Activated naive CD4-positive, alpha-beta T cell treated with anti-CD3 and anti-CD28 coated beads, Interleukin-2, amount 50 U/mL, for 16 hours (primary cell): ENCODE results near the gene CACNA1A.
A peak's percentile ranks its signal among the peaks of the same experiment; 100 is the strongest.
"Not testable (repeated sequence)": the region's sequence is repeated elsewhere in the genome, so short reads cannot be mapped to it uniquely, and the experiment has no call there.

Source experiments
- DNase-seq: peaks from one replicate; pipeline ENCODE4 v3.0.0-alpha.2; 2020

CACNA1A gene

DNA sequence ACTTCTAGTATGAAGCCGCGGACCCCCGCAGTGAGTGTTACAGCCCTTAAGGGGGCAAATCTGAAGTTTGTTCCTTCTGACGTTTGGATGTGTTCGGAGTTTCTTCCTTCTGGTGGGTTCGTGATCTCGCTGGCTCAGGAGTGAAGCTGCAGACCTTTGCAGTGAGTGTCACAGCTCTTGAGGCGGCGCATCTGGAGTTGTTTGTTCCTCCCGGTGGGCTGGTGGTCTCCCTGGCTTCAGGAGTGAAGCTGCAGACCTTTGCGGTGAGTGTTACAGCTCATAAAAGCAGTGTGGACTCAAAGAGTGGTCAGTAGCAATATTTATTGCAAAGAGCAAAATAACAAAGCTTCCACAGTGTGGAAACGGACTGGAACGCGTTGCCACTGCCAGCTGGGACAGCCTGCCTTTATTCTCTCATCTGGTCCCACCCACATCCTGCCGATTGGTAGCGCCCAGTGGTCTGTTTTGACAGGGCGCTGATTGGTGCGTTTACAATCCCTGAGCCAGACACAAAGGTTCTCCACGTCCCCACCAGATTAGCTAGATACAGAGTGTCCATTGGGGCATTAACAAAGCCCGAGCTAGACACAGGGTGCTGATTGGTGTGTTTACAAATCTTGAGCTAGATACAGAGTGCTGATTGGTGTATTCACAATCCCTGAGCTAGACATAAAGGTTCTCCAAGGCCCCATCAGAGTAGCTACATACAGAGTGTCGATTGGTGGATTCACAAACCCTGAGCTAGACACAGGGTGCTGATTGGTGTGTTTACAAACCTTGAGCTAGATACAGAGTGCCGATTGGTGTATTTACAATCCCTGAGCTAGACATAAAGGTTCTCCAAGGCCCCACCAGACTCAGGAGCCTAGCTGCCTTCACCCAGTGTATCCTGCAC lies 320.3 kb downstream of the CACNA1A start:
- DNase-seq: not testable (repeated sequence)

DNA sequence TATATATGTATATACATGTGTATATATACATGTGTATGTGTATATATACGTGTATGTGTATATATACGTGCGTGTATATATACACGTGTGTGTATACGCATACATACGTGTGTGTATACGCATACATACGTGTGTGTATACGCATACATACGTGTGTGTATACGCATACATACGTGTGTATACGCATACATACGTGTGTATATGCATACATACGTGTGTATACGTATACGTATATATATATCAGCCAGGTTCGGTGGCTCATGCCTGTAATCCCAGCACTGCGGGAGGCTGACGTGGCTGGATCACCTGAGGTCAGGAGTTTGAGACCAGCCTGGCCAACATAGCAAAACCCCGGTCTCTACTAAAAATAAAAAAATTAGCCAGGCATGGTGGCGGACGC lies 321.4 kb downstream of the CACNA1A start:
- not testable (repeated sequence) for DNase-seq

DNA sequence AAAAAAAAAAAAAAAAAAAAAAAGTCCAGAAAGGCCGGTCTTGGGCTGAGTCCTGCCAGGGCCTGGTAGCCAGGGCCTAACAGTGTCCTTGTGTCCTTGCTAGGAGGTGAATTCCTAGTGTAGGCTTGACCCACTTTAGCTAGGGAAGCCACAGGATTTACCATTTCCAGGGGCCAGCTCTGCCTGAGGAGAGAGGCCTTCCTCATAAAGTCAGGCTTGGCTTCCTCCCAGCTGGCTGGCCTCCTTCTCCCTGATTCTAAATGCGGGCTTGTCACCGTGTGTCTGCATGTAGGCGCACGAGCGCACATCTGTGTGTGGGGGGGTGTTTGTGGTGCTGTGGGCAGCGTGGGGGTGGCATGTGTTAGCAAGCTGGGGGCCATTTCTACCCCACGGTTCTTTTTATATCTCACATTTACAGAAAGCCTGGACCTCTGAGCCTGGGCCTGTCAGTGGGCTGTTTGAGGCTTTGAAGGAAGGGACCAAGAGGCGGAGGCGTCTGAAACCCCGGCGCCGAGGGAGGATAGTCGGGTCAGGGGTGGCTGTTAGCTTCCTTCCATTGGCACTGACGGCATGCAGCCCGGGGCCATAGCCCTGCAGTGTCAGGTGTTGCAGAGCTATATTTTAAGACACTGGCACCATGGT lies 324.4 kb downstream of the CACNA1A start:
- peak; percentile 38 for DNase-seq

DNA sequence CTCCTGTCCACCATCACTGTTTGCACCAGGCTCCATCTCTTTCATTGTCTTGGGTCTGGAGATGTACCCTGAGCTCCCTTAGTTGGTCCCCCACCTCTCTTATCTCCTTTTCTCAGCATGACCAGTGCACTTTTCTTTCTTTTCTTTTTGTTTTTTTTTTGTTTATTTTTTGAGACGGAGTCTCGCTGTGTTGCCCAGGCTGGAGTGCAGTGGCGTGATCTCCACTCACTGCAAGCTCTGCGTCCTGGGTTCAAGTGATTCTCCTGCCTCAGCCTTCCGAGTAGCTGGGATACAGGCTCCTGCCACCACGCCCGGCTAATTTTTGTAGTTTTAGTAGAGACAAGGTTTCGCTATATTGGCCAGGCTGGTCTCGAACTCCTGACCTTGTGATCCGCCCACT lies 328.0 kb downstream of the CACNA1A start:
- DNase-seq: not testable (repeated sequence)

DNA sequence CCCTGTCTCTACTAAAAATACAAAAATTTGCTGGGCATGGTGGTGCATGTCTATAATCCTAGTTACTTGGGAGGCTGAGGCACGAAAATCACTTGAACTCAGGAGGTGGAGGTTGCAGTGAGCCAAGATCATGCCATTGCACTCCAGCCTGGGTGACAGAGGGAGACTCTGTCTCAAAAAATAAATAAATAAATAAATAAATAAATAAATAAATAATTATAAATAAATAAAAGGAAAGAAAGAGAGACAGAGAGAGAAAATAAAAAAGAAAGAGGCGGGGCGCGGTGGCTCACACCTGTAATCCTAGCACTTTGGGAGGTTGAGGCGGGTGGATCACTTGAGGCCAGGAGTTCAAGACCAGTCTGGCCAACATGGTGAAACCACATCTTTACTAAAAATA lies 328.7 kb downstream of the CACNA1A start:
- not testable (repeated sequence) for DNase-seq

DNA sequence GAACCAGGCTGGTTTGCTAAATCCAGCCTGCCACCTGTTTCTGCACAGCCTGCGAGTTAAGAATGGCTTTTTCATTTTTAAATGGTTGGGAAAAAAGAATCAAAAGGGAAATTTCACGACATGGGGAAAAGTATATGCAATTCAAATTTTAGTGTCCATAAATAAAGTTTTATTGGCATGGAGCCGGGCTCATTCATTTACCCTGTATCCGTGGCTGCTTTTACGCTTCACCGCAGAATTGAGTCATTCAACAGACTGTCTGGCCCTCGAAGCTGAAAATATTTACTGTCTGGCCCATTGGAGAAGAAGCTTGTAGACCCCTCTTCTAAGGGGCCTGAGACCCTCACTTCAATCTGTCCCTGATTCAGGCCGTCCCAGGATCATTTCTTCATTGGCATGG lies 329.9 kb downstream of the CACNA1A start:
- DNase-seq: no peak

DNA sequence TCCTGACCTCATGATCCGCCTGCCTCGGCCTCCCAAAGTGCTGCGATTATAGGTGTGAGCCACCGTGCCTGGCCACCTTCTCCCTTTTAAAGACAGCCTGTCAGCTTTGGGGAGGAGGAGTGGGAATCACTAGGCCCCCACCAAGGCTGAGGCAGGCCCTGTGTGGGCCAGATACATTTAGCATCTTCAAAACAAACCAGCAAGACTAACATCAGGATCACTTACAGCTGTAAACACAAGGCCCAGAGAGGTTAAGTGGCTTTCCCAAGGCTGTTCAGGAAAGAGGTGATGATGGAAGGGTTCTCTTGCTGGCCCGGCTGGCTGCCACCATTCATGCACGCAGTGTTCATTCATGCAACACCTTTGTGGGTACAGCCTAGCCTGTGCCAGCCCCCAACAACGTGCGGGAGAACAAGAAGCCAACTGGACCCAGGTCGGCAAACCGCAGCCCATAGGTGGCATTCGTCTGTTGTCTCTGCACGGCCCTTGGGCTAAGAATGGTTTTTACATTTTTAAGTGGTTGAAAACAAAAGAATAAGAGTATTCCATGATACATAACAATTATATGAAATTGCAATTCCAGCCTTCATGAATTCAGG lies 333.0 kb downstream of the CACNA1A start:
- DNase-seq: no peak

DNA sequence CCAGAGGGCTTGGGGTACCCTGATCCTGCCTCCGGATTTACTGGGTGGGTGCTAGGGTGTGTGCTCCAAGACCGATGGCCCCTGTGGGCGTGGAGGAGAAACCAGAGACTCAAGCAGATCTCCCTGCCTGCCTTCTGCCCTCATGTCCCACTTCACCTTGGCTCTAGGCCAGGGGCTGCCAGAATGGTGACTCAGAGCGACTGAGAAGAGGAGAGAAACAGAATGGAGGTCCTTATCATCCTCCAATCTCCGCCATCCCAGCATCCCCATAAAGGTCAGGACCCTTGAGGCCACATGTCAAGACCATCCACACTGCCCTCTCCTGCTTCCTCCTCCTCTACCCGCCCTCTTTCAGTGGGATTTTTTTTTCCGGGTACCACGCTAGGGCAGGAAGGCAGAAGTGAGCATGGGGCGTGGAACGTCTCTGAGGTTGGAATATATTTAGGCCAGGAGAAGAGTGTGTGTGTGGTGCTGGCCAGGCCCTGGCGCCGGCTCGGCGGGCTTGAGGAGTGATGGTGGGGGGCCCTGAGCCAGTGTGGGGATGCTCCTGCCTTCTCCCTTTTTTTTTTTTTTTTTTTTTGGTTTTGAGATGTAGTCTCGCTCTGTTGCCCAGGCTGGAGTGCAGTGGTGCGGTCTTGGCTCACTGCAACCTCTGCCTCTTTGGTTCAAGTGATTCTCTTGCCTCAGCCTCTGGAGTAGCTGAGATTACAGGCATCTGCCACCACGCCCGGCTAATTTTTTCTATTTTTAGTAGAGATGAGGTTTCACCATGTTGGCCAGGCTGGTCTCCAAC lies 333.7 kb downstream of the CACNA1A start:
- DNase-seq: peak; percentile 84

DNA sequence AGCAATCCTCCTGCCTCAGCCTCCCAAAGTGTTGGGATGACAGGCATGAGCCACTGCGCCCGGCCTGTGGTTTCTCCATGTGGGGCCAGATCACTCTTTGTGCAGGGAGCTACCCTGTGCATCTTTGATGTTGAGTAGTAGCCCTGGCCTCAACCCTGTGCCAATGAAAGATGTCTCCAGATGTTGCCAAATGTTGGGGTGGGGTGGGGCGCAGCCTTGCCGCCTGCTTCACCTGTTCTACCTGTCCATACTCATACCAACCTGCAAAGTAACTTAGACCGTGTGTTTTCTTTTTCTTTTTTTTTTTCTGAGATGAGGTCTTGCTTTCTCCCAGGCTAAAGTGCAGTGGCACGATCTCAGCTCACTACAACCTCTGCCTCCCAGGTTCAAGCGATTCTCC lies 335.1 kb downstream of the CACNA1A start:
- no peak for DNase-seq

DNA sequence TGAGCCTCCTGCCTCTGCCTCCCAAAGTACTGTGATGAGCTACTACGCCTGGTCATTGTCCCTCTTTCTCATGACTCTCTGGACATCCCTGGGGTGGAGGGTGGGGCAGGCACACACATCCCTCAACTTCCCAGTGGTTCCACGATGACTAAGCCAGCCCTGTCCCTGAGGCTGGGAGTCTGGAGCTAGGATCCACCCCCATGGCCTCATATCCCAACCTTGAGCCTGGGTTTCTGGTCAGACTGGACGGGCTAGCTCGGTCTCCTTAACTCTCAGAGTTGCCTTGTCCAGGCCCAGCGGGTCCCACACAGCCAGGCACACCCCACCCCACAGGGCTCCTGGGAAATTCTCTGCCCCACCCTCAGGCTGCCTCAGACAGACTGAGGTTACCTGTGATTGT lies 336.5 kb downstream of the CACNA1A start:
- no peak for DNase-seq

DNA sequence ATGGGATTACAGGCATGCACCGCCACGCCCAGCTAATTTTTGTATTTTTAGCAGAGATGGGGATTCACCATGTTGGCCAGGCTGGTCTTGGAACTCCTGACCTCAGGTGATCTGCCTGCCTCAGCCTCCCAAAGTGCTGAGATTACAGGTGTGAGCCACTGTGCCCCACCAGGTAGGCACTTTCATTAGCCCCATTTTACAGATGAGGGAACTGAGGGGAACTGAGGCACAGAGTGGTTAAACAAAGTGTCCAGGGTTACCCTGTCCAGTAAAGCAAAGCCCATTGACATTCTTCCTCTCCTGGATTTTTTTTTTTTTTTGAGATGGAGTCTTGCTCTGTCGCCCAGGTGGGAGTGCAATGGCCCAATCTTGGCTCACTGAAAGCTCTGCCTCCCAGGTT lies 340.1 kb downstream of the CACNA1A start:
- not testable (repeated sequence) for DNase-seq

DNA sequence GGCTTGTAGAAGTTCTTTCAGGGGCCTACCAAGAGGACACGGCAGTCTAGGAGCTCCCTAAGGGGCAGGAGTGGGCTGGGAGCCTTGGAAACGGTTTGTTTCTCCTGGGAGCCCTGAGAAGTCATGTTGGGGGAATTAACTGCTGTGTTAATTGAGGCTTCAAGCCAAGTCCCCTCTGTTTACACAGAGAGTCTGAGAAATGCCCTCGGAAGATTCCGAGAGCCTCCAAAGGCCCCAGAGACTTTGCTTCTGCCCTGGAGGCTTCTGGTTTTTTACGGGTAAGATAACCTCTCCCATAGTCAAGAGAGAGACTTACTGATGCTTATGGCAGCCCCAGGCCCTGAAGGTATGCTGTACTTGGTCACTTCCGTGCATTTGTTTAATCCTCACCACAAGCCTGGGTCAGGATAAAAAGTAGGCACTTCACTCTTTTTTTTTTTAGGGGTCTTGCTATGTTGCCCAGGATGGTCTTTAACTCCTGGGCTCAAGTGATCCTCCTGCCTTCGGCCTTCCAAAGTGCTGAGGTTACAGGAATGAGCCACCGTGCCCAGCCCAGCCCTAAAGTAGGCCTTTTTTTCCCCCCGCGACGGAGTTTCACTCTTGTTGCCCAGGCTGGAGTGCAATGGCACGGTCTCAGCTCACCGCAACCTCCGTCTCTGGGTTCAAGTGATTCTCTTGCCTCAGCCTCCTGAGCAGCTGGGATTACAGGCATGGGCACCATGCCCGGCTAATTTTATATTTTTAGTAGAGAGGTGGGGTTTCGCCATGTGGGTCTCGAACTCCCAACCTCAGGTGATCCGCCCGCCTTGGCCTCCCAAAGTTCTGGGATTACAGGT lies 340.9 kb downstream of the CACNA1A start:
- no peak for DNase-seq

DNA sequence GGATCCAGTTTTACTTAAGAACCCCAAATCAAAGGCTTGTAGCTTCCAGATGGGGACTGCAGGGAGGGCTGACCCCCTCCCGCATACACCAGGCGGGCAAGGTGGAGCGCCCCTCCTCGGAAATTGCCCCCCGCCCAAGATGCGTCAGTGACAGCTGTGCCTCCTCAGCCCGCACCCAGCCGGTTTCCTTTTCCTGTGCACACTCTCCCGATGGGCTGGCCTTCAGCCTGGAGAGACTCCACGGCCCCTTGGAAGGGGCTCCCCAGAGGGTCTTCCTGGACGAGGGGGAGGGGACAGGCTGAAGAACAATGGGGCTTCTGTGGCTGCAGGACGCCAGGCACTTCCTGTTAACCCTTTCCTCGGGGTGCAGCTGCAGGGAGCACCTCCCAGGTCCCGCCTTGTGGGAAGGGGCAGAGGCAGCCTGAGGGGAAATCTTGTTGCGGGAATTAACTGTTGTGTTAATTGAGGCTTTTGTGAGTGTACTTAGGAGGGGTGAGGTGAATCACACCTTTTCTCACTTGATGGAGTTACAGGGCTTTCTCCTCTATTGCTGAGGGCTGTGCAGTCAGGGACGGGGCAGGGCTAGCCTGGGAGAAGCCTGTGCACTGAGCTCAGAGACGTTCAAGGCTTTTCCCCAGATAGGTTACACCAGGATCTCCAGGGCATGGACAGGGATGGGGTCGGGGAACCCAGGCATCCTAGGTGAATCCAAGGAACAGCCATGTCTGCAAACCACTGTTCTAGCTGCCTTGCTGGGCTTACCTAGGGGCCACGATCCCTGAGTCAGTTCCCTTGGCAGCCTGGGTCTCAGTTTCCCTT lies 341.7 kb downstream of the CACNA1A start:
- DNase-seq: peak; percentile 35

DNA sequence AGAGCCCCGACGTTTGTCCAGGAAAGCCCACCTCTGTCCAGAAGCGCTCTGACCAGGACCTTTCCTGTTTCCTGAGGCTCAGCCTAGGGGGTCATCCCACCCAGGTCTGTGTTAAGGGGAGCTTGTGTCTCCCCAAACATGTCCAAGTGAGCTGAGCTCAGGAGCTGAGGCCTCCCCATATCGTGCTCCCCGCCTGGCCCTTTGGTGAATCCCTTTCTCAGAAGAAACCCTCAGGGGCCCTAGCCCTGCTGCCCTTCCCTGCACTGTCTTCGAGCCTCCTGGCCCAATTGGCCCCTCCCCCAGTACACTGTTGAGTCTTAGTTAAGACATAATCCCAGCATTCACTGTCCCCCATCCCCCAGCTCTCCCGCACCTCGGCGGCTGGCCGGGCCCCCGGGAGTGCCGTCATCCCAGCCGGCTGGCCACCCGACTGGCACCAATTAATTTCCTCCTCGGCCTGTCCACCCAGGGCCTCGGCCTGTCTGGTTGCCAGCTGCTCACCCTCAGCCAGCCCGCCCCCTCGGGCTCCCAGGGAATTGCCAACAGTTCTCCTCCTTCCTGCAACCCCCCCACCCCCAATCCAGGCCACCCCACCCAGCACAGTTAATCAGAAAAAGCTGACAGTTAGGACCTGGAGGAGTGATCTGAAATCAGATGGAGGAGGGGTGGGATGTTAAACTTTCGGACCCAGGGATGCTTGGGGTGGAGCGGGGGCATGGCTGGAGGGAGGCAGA lies 342.5 kb downstream of the CACNA1A start:
- peak; percentile 38 for DNase-seq

DNA sequence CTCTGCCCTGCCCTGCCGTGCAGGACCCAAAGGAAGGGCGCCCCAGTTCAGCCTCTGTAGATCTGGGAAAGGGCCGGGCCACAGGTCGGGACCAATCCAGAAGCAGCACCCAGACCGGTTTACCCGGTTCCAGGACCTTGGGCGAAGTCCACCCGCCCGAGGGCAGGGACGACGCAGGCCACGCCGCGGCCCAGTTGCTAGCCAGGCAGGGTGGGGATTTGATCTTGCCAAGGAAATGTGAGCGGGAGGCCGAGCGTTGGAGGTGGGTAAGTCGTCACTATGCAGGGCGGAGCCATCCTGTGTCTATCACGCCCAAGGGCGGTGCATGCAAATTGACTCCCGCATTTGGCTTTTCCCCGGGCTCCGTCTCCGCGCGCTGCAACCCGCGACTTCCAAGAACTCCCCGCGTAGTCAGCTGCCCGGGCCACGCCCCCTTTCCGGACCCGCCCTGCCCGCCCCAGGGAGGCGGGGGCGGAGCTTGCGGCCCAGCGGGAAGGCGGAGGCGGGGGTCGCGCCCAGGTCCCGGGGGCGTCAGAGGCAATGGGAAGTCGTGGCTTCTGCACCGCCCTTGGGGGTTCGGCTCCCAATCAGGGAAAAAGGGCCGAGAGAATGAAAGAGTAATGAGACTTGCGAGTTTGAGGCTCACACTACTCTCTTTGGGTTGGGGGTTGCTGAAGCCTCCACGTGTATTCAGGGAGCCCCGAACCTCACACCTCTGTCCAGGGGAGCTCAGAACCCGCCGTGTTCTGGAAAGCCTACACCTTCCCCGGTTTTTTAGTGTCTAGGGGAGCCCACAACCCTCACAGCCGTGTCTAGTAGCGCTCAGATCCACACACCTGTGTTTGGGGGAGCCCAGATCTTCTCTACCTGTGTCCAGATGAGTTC lies 343.3 kb downstream of the CACNA1A start:
- peak; percentile 82 for DNase-seq

DNA sequence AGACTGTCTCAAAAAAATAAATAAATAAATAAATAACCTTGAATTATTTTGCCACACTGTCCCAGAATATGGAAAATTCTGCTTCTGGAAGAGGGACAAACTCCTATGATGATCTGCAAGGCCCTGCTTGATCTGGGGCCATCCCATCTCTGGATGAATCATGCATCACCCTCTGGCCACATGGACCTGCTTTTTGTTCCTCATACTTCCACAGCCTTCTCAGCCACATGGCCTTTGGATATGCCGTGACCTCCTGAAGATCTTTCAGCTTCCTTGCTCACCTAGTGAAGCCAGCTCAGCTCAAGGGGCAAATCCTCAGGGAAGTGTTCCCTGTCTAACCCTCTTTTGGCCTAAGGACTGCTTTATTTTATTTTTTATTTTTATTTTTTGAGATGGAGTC lies 345.7 kb downstream of the CACNA1A start:
- no peak for DNase-seq

DNA sequence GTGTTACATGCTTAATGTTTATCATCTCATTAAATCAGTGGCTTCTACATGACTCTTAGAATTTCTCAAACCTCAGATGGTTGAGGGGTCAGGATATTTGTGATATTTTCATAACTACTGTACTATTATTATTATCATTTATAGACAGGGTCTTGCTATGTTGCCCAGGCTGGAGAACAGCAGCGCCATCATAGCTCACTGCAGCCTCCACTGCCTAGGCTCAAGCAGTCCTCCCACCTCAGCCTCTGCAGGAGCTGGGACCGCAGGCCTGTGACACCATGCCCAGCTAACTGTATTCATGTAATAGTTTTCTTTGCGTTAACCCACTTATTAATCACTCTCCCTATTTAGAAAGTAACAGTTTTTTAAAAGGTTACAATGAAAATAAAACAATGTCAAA lies 346.6 kb downstream of the CACNA1A start:
- DNase-seq: no peak
